OCI-LY7 (cell line): ENCODE measurements around the gene ENTR1.

Experiments used
- EZH2phosphoT487 ChIP-seq: fragments of 200-600 bp; sonication (generic); IDR thresholded peaks from 2 replicates; pipeline ENCODE4 v1.6.1; 2018; ENCODE audit warnings: low read depth, borderline replicate concordance, mild to moderate bottlenecking, mixed run types, antibody characterized with exemption, low read length, moderate library complexity, mixed read lengths
- TF ChIP-seq, protein P1 (sequence below): fragments of 200-600 bp; sonication (generic); conservative IDR thresholded peaks from 2 replicates; pipeline ENCODE4 v1.5.1; 2014; ENCODE audit warnings: mild to moderate bottlenecking, antibody characterized with exemption, low read length, moderate library complexity, mixed read lengths

DNA sequence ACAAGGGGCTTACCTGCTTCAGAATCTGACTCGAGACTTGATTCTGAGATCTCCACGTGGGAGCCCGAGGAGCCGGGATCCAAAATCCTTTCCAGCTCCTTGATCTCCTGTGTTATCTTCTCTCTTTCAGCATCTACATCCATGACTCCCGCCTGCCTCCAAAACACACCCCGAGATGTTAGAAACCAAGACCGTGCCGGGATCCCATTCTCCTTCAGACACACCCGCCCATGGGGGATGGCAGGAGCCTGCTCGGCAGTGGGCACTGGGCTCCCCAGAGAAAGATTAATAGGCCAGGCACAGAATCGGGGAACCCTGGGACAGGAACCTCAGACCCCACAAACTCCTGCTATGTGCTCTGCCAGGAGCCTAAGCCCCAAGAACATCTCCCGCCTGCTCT, 12.1 kb downstream of the ENTR1 start:
- no peak for TF ChIP-seq EZH2phosphoT487
- TF ChIP-seq, protein P1, sequence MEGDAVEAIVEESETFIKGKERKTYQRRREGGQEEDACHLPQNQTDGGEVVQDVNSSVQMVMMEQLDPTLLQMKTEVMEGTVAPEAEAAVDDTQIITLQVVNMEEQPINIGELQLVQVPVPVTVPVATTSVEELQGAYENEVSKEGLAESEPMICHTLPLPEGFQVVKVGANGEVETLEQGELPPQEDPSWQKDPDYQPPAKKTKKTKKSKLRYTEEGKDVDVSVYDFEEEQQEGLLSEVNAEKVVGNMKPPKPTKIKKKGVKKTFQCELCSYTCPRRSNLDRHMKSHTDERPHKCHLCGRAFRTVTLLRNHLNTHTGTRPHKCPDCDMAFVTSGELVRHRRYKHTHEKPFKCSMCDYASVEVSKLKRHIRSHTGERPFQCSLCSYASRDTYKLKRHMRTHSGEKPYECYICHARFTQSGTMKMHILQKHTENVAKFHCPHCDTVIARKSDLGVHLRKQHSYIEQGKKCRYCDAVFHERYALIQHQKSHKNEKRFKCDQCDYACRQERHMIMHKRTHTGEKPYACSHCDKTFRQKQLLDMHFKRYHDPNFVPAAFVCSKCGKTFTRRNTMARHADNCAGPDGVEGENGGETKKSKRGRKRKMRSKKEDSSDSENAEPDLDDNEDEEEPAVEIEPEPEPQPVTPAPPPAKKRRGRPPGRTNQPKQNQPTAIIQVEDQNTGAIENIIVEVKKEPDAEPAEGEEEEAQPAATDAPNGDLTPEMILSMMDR, result no peak
